ENCODE results near the gene UNC79. TPM values are rescaled to one million over a fixed set of nuclear protein-coding genes. Genes with fewer than 3 reads are reported as not detected.

The UNC79 gene

DNA sequence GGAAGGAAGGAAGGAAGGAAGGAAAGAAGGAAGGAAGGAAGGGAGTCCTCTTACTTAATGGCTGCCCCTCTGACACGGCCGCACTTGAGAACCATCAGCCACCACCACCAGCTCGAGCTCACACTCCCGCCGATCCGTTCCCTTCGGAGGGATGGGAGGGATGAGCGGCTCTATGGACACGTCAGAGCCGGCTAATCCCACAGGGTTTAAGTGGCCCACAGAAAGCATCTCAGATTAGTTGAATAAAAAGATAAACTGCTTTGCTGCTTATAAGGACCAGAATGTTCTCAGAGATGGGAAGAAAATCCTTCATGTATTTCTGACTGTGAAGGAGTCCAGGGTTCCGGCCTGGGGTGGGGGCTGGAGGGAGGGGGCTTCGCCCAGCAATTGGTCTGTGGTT lies 326.5 kb downstream of the UNC79 start:
- Histone ChIP-seq H2AK5ac (ENCODE audit: low read length, severe bottlenecking) (no peak overlapping the region), H3K79me1 (replicated peaks; ENCODE audit: low read length, poor library complexity, severe bottlenecking) (no peaks in the 10 kb centered on the region), H2AFZ (ENCODE audit: low read depth, low read length) (no peak overlapping the region), H3K18ac (ENCODE audit: low read depth in 1 of 2, low read length in 2 of 2) (no peak overlapping the region), H3K4me3 (ENCODE audit: insufficient read depth in 1 of 2, low read depth in 1 of 2, low read length in 2 of 2) (no peak overlapping the region), H3K36me3 (ENCODE audit: control insufficient read depth in 1 of 2, insufficient read depth in 2 of 2, low read depth in 1 of 2, low read length in 2 of 2) (no peaks in the 10 kb centered on the region), H2BK5ac (ENCODE audit: low read depth, low read length, poor library complexity, severe bottlenecking) (no peak overlapping the region), H3K4me2 (ENCODE audit: low read length, poor library complexity, severe bottlenecking) (no peak overlapping the region), H2BK12ac (ENCODE audit: low read length in 2 of 2) (no peak overlapping the region), H3K4me1 (ENCODE audit: control insufficient read depth, insufficient read depth, low read depth, low read length) (peaks cover 2% of the 10 kb centered on the region), H3K9ac (ENCODE audit: low read length) (no peak overlapping the region), H3K27ac (ENCODE audit: low read length, poor library complexity, severe bottlenecking) (no peak overlapping the region), H3K27me3 (ENCODE audit: control insufficient read depth in 1 of 2, insufficient read depth in 1 of 2, low read length in 2 of 2) (peaks cover 0 to 9% of the 10 kb centered on the region in 2 experiments), H2BK15ac (ENCODE audit: low read depth, poor library complexity, severe bottlenecking) (no peak overlapping the region), H3K23ac (ENCODE audit: low read length in 2 of 2) (no peak overlapping the region), H3K4ac (ENCODE audit: low read depth in 1 of 2, low read length in 2 of 2) (no peak overlapping the region), H4K91ac (ENCODE audit: low read length) (no peak overlapping the region), H3K14ac (ENCODE audit: low read length in 2 of 2) (no peak overlapping the region), H4K8ac (ENCODE audit: low read length) (no peak overlapping the region), H2BK120ac (ENCODE audit: low read depth, low read length) (no peak overlapping the region), H3K9me3 (ENCODE audit: control insufficient read depth, low read length) (no peaks in the 10 kb centered on the region)
- DNase-seq = no peak
- 85% methylated on average over 12 of the region's 12 CpGs for WGBS

Small RNAs within 50 kb of the gene (small RNA-seq; reads per million reads assigned to genes)
- gene RF00019 (ENCODE audit: low read depth) = not detected
- gene RF02271 (ENCODE audit: low read depth) = not detected
- not detected for gene RNU6-1258P (ENCODE audit: low read depth)

All from mesenchymal stem cell (in vitro differentiated cells and primary cell).